MCF 10A (cell line): ENCODE data around the gene RALGDS. TPM values are rescaled to one million over a fixed set of nuclear protein-coding genes. Genes with fewer than 3 reads are reported as not detected.

Experiments used
- BruUV-seq: library from RNA; stranded (reverse); fragments of 400-500 nt; replicated peaks from 2 replicates; lab custom pipeline; 2021; lab: Mats Ljungman, UMichigan
- CTCF ChIA-PET: fragments of 300-600 bp; sonication (Branson Sonifier 250); formaldehyde crosslinking; extraction: SDS; loops from one replicate; lab custom pipeline; 2021; ENCODE audit warnings: antibody characterized with exemption, inconsistent platforms; lab: Yijun Ruan, JAX
- POLR2A ChIA-PET: fragments of 300-600, 350-650 bp; sonication (Branson Sonifier 250); formaldehyde crosslinking; extraction: SDS; loops from one replicate; lab custom pipeline; 2020; ENCODE audit warnings: antibody characterized with exemption, inconsistent platforms; lab: Yijun Ruan, JAX
- DNase-seq: peaks from one replicate; pipeline ENCODE4 v3.0.0-alpha.2; 2018; ENCODE audit not compliant: unreplicated experiment
- H3K27ac Mint-ChIP-seq: one replicate; pipeline ENCODE4 v1.8.0; 2022; ENCODE audit warnings: mild to moderate bottlenecking, low read depth, mixed read lengths; ENCODE audit not compliant: unreplicated experiment
- H3K27me3 Mint-ChIP-seq: one replicate; pipeline ENCODE4 v1.8.0; 2022; ENCODE audit warnings: mixed read lengths; ENCODE audit not compliant: insufficient read depth, unreplicated experiment
- H3K36me3 Mint-ChIP-seq: one replicate; pipeline ENCODE4 v1.8.0; 2022; ENCODE audit warnings: mild to moderate bottlenecking, moderate library complexity, mixed read lengths; ENCODE audit not compliant: insufficient read depth, unreplicated experiment
- H3K4me1 Mint-ChIP-seq: one replicate; pipeline ENCODE4 v1.8.0; 2022; ENCODE audit warnings: mixed read lengths; ENCODE audit not compliant: insufficient read depth, unreplicated experiment
- H3K4me3 Mint-ChIP-seq: one replicate; pipeline ENCODE4 v1.8.0; 2022; ENCODE audit warnings: mild to moderate bottlenecking, moderate library complexity, mixed read lengths; ENCODE audit not compliant: unreplicated experiment
- H3K9me3 Mint-ChIP-seq: one replicate; pipeline ENCODE4 v1.8.0; 2022; ENCODE audit warnings: mixed read lengths; ENCODE audit not compliant: unreplicated experiment
- intact Hi-C: fragments of 100-400 bp; cut with micrococcal nuclease; formaldehyde crosslinking; loops from 2 replicates; pipeline ENCODE4 v1.14.1; 2022
- total RNA-seq: library from RNA; stranded (reverse); gene quantifications from 2 replicates; pipeline ENCODE4 v1.2.3, GENCODE V29; 2022
- TF ChIP-seq, protein P1 (sequence below): fragments of 200-600 bp; IDR thresholded peaks from one replicate; pipeline ENCODE4 v1.8.0; 2022; ENCODE audit warnings: antibody characterized with exemption, mild to moderate bottlenecking; ENCODE audit not compliant: unreplicated experiment

Gene RALGDS
- total RNA-seq, 1 experiment from 2014 or later = 14.2 TPM

DNA sequence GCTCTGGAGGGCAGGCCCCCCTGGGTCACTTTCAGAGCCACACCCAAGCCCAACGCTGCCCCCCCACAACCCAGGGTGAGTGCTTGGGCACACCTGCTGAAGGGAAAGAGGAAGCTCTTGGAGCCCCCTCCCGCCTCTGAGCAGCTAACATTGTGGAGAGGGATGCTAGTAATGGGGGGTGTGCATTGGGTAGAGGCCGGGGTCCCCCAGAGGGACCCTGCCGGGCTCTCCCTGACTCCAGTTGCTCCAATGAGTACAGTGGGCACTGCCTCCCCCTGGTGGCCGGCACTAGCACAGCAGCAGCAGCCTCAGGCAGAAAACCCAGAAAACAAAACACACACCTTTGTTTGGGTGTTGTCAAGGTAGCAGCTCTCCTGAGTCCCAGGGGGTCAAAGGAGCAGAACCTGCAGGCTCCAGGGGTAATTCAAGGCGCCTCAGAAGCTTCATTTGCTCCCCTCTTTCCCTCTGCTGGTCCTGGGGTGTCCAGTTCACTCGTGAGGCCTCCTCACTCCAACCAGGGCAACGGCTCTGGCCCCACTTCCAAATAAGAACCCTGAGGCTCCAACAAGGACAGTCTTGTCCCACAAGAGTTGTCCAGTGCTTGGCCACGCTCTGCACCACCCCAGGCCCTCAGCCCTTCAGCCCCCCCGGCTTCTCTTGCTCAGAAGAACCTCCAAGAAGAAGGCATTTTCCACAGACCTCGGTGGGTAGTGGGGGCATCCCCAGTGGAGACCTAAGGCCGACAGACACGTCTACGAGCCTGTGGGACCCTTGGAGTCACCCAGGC is 26.6 kb upstream of the RALGDS start:
- intact Hi-C loops = loop anchor here (1.0 to 5.0 kb wide), 4 partner anchors 27 to 170 kb away; partner anchors contain the start of genes GFI1B, GTF3C5 and RALGDS
- no peaks in the 10 kb centered on the region for H3K36me3 Mint-ChIP-seq
- DNase-seq = peak; percentile 73
- ChIA-PET POLR2A (interaction anchor here (0.7 to 5.0 kb wide), 9 partner anchors 13 to 1152 kb away, joined by 3 to 53 read pairs (median 4); partner anchors contain the start of genes GTF3C5 and RALGDS), CTCF (interaction anchor here (0.6 to 8.8 kb wide), 39 partner anchors 8 to 343 kb away, joined by 3 to 183 read pairs (median 4); partner anchors contain the start of gene GTF3C5)
- H3K4me3 Mint-ChIP-seq = peak overlapping the region; percentile 83
- no peaks in the 10 kb centered on the region for H3K9me3 Mint-ChIP-seq
- TF ChIP-seq, protein P1, sequence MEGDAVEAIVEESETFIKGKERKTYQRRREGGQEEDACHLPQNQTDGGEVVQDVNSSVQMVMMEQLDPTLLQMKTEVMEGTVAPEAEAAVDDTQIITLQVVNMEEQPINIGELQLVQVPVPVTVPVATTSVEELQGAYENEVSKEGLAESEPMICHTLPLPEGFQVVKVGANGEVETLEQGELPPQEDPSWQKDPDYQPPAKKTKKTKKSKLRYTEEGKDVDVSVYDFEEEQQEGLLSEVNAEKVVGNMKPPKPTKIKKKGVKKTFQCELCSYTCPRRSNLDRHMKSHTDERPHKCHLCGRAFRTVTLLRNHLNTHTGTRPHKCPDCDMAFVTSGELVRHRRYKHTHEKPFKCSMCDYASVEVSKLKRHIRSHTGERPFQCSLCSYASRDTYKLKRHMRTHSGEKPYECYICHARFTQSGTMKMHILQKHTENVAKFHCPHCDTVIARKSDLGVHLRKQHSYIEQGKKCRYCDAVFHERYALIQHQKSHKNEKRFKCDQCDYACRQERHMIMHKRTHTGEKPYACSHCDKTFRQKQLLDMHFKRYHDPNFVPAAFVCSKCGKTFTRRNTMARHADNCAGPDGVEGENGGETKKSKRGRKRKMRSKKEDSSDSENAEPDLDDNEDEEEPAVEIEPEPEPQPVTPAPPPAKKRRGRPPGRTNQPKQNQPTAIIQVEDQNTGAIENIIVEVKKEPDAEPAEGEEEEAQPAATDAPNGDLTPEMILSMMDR = peak; percentile 95
- H3K4me1 Mint-ChIP-seq = peaks cover 24% of the 10 kb centered on the region
- peak overlapping the region; percentile 96 for H3K27ac Mint-ChIP-seq
- no TSS peak for BruUV-seq
- H3K27me3 Mint-ChIP-seq = no peaks in the 10 kb centered on the region

DNA sequence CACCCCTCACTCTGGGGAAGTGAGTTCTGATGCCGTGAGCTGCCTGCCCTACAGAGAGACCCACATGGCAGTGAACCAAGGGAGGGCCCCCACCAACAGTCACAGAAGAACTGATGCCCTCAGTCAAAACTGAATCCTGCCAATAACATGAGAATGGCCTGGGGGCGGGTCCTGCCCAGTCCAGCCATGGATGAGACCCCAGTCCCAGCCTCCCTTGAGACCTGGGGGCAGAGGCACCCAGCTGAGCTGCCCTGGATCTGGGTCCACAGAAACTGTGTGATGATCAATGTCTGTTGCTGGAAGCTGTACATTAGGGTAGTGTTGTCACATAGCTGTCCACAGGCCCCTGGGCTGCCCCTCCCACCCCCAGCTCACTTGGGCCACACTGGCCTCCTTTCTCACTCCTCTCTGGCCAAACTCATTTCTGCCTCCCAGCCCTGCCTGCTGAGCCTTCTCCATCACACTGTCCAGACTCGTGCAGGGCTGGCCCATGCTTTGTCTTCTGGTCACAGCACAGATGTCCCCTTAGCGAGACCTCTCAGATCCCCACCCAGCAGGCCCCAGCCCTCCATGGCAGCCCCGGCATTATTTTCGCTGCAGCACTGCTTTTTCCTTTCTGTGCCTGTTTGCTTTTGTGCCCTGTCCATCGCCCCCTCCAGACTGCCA is 25.8 kb upstream of the RALGDS start:
- CTCF ChIA-PET = interaction anchor here (0.5 to 8.8 kb wide), 34 partner anchors 8 to 264 kb away, joined by 3 to 183 read pairs (median 4); partner anchors contain the start of gene GTF3C5
- no TSS peak for BruUV-seq
- H3K4me3 Mint-ChIP-seq = peak overlapping the region; percentile 83

DNA sequence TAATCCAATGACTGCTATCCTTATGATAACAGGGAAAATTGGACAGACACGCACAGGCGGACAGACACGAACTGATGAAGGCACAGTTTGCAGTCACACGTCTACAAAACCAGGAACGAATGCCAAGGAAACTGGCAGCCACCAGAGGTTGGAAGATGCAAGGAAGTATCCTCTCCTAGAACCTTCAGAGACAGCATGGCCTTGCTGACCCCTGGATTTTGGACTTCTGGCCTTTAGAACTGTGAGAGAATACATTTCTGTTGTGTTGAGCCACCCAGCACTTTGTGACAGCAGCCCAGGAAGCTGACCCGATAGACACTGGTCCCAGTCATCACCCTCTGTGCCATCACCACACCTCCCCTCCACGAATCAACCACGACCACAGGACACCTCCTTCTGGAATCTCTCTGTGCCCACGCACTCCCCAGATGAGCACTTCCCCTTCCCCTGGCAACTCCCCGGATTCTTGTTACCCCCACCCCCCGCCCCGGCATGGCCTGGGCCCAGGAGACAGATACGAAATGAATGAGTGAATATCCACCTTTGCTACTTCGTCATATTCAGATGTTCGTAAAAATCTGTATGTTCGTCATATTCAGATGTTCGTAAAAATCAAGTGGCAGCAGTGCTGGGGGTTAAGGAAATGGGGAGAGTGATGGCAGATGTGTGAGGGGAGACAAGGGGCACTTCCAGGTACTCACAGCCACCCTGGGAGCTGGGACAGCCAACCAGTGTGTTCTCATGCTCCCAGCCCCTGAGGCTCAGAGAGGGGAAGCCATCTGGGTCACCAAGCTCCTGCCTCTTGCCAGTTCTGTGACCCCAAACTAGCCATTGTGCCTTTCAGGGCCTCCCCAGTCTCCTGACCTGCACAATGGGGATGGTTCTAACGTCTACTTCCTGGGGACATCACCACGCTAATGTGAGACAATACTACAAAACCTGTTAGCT is 24.1 kb upstream of the RALGDS start:
- H3K9me3 Mint-ChIP-seq = no peaks in the 10 kb centered on the region
- ChIA-PET CTCF (interaction anchor here (0.5 to 8.8 kb wide), 27 partner anchors 11 to 400 kb away, joined by 3 to 183 read pairs (median 5); no protein-coding TSS in a partner anchor), POLR2A (interaction anchor here (0.8 to 5.0 kb wide), 10 partner anchors 10 to 114 kb away, joined by 3 to 53 read pairs (median 4); partner anchors contain the start of gene GTF3C5)
- intact Hi-C loops = loop anchor here (1.0 to 5.0 kb wide), 3 partner anchors 97 to 168 kb away; partner anchors contain the start of genes GFI1B and GTF3C5
- DNase-seq = no peak
- H3K27me3 Mint-ChIP-seq = no peaks in the 10 kb centered on the region
- no peak overlapping the region for H3K4me3 Mint-ChIP-seq
- H3K36me3 Mint-ChIP-seq = no peaks in the 10 kb centered on the region
- BruUV-seq = no TSS peak
- H3K4me1 Mint-ChIP-seq = peaks cover 24% of the 10 kb centered on the region
- no peak overlapping the region for H3K27ac Mint-ChIP-seq
- TF ChIP-seq, protein P1 = no peak

More for the DNA sequence above, 25.8 kb upstream of the RALGDS start:
- intact Hi-C loops = loop anchor here (1.0 to 5.0 kb wide), 3 partner anchors 44 to 170 kb away; partner anchors contain the start of genes GFI1B and GTF3C5
- Mint-ChIP-seq H3K9me3 (no peaks in the 10 kb centered on the region), H3K4me1 (peaks cover 24% of the 10 kb centered on the region), H3K36me3 (no peaks in the 10 kb centered on the region), H3K27ac (peak overlapping the region; percentile 96), H3K27me3 (no peaks in the 10 kb centered on the region)
- no peak for DNase-seq
- TF ChIP-seq, protein P1 = no peak
- POLR2A ChIA-PET = interaction anchor here (0.9 to 5.0 kb wide), 6 partner anchors 12 to 116 kb away, joined by 3 to 53 read pairs (median 11); partner anchors contain the start of genes GTF3C5 and RALGDS
